Common myeloid progenitor, CD34-positive (primary cell): ENCODE results near the gene SLC39A13.
A peak's percentile ranks its signal among the peaks of the same experiment; 100 is the strongest.

Source experiments
- CTCF ChIA-PET: fragments of 350-600 bp; sonication (Branson Sonifier 250); formaldehyde crosslinking; loops from one replicate; lab custom pipeline; 2021; ENCODE audit warnings: antibody characterized with exemption; lab: Charles Lee
- POLR2A ChIA-PET: fragments of 350-600 bp; sonication (Branson Sonifier 250); formaldehyde crosslinking; loops from one replicate; lab custom pipeline; 2021; ENCODE audit warnings: antibody characterized with exemption; lab: Charles Lee
- DNase-seq, 3 donors: peaks; one replicate each; pipeline versions ENCODE4 v3.0.0 to v3.0.0-alpha.2; 2013
- H3K27ac ChIP-seq, 2 experiments: 1 replicate in 1 of 2; 2 replicates in 1 of 2; pipeline ENCODE4 v1.7.0; 2013; ENCODE audit warnings: inconsistent platforms in 2 of 2, low read length in 2 of 2, mild to moderate bottlenecking in 2 of 2, low read depth in 1 of 2, moderate library complexity in 1 of 2; ENCODE audit not compliant: severe bottlenecking in 2 of 2, insufficient read depth in 1 of 2, poor library complexity in 1 of 2
- H3K27me3 ChIP-seq, 5 experiments: replicated peaks in 2 of 5; 1 replicate in 3 of 5; 2 replicates in 2 of 5; pipeline versions ENCODE4 v1.6.1 to v1.7.0; 2013; ENCODE audit warnings: low read length in 4 of 5, mild to moderate bottlenecking in 2 of 5, moderate library complexity in 2 of 5, inconsistent platforms in 1 of 5; ENCODE audit not compliant: insufficient read depth in 5 of 5, control insufficient read depth in 4 of 5
- H3K36me3 ChIP-seq, 4 experiments: 1 replicate in 2 of 4; 2 replicates in 2 of 4; pipeline versions ENCODE4 v1.6.1 to v1.7.0; 2013; ENCODE audit warnings: low read length in 3 of 4, control low read depth in 1 of 4, mild to moderate bottlenecking in 1 of 4; ENCODE audit not compliant: control insufficient read depth in 4 of 4, insufficient read depth in 4 of 4
- H3K4me1 ChIP-seq, 4 experiments: 1 replicate in 3 of 4; 2 replicates in 1 of 4; pipeline versions ENCODE4 v1.6.1 to v1.7.1; 2013; ENCODE audit warnings: low read length in 3 of 4, mild to moderate bottlenecking in 3 of 4, control low read depth in 1 of 4, inconsistent platforms in 1 of 4, moderate library complexity in 1 of 4; ENCODE audit not compliant: control insufficient read depth in 4 of 4, insufficient read depth in 4 of 4; ENCODE audit errors: control extremely low read depth in 1 of 4
- H3K4me3 ChIP-seq, 7 experiments: 1 replicate in 4 of 7; 2 replicates in 3 of 7; pipeline versions ENCODE4 v1.5.1 to v1.7.0; 2013; ENCODE audit warnings: mild to moderate bottlenecking in 7 of 7, low read length in 6 of 7, moderate library complexity in 6 of 7, inconsistent platforms in 2 of 7, low read depth in 2 of 7, control low read depth in 1 of 7; ENCODE audit not compliant: insufficient read depth in 4 of 7, control insufficient read depth in 1 of 7; ENCODE audit errors: extremely low read depth in 1 of 7
- H3K9me3 ChIP-seq, 5 experiments: 1 replicate in 4 of 5; 2 replicates in 1 of 5; pipeline versions ENCODE4 v1.6.1 to v1.7.1; 2013; ENCODE audit warnings: low read length in 4 of 5, mild to moderate bottlenecking in 2 of 5, inconsistent platforms in 1 of 5, low read depth in 1 of 5, moderate library complexity in 1 of 5; ENCODE audit not compliant: control insufficient read depth in 4 of 5, insufficient read depth in 2 of 5; ENCODE audit errors: control extremely low read depth in 1 of 5
- WGBS: methylation state at CpG from one replicate; pipeline ENCODE4 v1.1.5; 2013; ENCODE audit not compliant: insufficient coverage; 5-methylcytosine and 5-hydroxymethylcytosine counted together

Gene SLC39A13

DNA sequence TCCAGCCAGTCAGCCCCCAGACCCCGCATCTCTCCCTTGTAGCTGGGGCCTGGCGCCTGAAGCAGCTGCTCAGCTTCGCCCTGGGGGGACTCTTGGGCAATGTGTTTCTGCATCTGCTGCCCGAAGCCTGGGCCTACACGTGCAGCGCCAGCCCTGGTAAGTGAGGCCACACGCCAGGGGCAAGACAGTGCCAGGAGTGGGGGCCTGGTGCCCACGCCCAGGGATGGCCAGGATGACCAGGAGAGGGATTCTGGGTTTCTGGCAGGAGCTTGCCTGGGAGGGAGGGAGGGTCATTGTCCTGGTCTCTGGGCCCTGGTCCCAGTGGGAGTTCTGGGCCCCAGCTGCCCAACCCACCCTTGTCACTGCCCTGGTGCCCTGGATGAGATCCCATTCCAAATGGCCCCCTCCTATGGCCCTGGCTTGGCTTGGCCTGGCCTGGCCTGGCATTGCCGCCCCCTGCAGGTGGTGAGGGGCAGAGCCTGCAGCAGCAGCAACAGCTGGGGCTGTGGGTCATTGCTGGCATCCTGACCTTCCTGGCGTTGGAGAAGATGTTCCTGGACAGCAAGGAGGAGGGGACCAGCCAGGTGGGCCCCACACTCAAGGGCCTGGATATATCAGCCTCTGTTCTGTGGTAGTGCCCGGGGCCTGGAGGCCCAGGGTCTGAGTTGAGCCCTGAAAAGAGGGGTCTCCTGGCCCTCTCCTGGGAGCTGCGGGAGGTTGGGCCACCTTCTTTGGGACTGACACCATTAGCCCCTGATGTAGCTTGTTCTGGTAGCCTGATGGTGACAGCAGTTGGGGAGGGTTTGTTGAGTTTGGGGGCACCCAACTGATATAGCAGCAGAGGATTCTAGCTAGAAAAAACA, 3.7 kb downstream of the SLC39A13 start:
- peak; percentile 48 to 65 (median 58) for DNase-seq
- WGBS = 76% methylated on average over 12 of the region's 12 CpGs
- peaks cover 7 to 27% (median 23%) of the 10 kb centered on the region in 4 experiments for H3K4me1 ChIP-seq
- peaks cover 0 to 34% (median 21%) of the 10 kb centered on the region in 4 experiments for H3K36me3 ChIP-seq
- ChIA-PET CTCF (interaction anchor here (0.6 to 14.8 kb wide), 20 partner anchors 10 to 220 kb away, joined by 3 to 217 read pairs (median 4); partner anchors contain the start of genes DDB2, PSMC3 and SPI1), POLR2A (interaction anchor here (1.0 to 2.1 kb wide), 6 partner anchors 14 to 53 kb away, joined by 3 to 7 read pairs (median 4); partner anchors contain the start of genes PSMC3 and SPI1)
- H3K27me3 ChIP-seq = no peaks in the 10 kb centered on the region
- no peak overlapping the region for H3K27ac ChIP-seq
- no peaks in the 10 kb centered on the region for H3K9me3 ChIP-seq
- H3K4me3 ChIP-seq = no peak overlapping the region

GRCh38 chr11:47413351-47413750, 5.0 kb downstream of the SLC39A13 start:
- ChIA-PET CTCF (interaction anchor here (0.8 to 7.2 kb wide), 7 partner anchors 12 to 177 kb away, joined by 3 to 46 read pairs (median 4); partner anchors contain the start of gene PSMC3), POLR2A (no interaction called here)
- peaks cover 3 to 44% (median 26%) of the 10 kb centered on the region in 4 experiments for H3K36me3 ChIP-seq
- H3K9me3 ChIP-seq = no peaks in the 10 kb centered on the region
- 98% methylated on average over 8 of the region's 13 CpGs for WGBS
- H3K27ac ChIP-seq = no peak overlapping the region
- H3K4me1 ChIP-seq = peaks cover 0 to 19% (median 16%) of the 10 kb centered on the region in 4 experiments
- DNase-seq = no peak
- no peaks in the 10 kb centered on the region for H3K27me3 ChIP-seq
- H3K4me3 ChIP-seq = no peak overlapping the region

GRCh38 chr11:47413908-47414684, 5.7 kb downstream of the SLC39A13 start:
- Histone ChIP-seq H3K9me3 (no peaks in the 10 kb centered on the region), H3K27ac (no peak overlapping the region), H3K4me1 (peaks cover 0 to 15% (median 10%) of the 10 kb centered on the region in 4 experiments), H3K36me3 (peaks cover 7 to 52% (median 31%) of the 10 kb centered on the region in 4 experiments), H3K27me3 (no peaks in the 10 kb centered on the region), H3K4me3 (no peak overlapping the region)
- CTCF ChIA-PET = interaction anchor here (0.8 to 7.2 kb wide), 6 partner anchors 11 to 180 kb away, joined by 3 to 46 read pairs (median 4); partner anchors contain the start of genes PSMC3 and RAPSN
- DNase-seq = no peak
- POLR2A ChIA-PET = no interaction called here
- 98% methylated on average over 12 of the region's 16 CpGs for WGBS

DNA sequence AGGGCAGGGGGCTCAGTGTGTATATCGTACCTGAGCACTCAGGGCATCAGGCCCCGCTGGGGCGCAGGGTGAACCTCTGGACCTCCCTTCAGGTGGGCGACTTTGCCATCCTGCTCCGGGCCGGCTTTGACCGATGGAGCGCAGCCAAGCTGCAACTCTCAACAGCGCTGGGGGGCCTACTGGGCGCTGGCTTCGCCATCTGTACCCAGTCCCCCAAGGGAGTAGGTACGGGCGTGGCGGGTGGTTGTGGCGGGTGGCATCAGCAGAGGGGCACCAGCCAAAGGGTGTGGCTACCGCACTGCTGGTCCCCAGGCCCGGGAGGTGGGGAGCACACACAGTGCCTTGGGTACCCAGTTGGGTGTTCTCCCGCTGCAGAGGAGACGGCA, 6.3 kb downstream of the SLC39A13 start:
- Histone ChIP-seq H3K27me3 (no peaks in the 10 kb centered on the region), H3K27ac (no peak overlapping the region), H3K4me3 (no peak overlapping the region), H3K4me1 (peaks cover 0 to 10% (median 5%) of the 10 kb centered on the region in 4 experiments), H3K36me3 (peaks cover 7 to 55% (median 34%) of the 10 kb centered on the region in 4 experiments), H3K9me3 (no peaks in the 10 kb centered on the region)
- WGBS = 100% methylated on average over 17 of the region's 19 CpGs
- ChIA-PET CTCF (interaction anchor here (0.8 to 7.2 kb wide), 6 partner anchors 11 to 181 kb away, joined by 3 to 46 read pairs (median 4); partner anchors contain the start of genes PSMC3 and RAPSN), POLR2A (no interaction called here)
- DNase-seq = no peak

DNA sequence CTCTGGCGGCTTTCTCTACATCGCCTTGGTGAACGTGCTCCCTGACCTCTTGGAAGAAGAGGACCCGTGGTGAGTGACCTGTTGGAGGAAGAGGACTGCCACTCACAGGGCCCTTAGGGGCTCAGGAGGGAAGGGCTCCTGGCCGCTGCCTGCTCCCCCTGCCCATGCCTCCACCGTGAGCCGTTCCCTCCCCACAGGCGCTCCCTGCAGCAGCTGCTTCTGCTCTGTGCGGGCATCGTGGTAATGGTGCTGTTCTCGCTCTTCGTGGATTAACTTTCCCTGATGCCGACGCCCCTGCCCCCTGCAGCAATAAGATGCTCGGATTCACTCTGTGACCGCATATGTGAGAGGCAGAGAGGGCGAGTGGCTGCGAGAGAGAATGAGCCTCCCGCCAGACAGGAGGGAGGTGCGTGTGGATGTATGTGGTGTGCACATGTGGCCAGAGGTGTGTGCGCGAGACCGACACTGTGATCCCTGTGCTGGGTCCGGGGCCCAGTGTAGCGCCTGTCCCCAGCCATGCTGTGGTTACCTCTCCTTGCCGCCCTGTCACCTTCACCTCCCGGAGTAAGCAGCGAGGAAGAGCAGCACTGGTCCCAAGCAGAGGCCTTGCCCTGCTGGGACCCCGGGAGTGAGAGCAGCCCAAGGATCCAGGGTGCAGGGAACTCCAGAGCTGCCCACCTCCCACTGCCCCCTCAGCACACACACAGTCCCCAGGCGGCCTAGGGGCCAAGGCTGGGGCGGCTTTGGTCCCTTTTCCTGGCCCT, 6.9 kb downstream of the SLC39A13 start:
- Histone ChIP-seq H3K9me3 (no peaks in the 10 kb centered on the region), H3K27ac (peak overlapping the region in 1 of 2 experiments; percentile 25), H3K36me3 (peaks cover 7 to 61% (median 37%) of the 10 kb centered on the region in 4 experiments), H3K4me1 (peaks cover 0 to 10% (median 4%) of the 10 kb centered on the region in 4 experiments), H3K4me3 (no peak overlapping the region), H3K27me3 (no peaks in the 10 kb centered on the region)
- no peak for DNase-seq
- ChIA-PET CTCF (interaction anchor here (0.7 to 7.2 kb wide), 4 partner anchors 10 to 185 kb away, joined by 3 to 46 read pairs (median 4); partner anchors contain the start of gene PSMC3), POLR2A (interaction anchor here (2.0 kb wide), 1 partner anchor 11 kb away, joined by 8 read pairs; the partner anchor contains the start of gene PSMC3)
- 90% methylated on average over 27 of the region's 31 CpGs for WGBS

GRCh38 chr11:47415949-47416472, 7.6 kb downstream of the SLC39A13 start:
- Histone ChIP-seq H3K27ac (peak overlapping the region in 1 of 2 experiments; percentile 25), H3K4me1 (peaks cover 0 to 10% (median 4%) of the 10 kb centered on the region in 4 experiments), H3K4me3 (no peak overlapping the region), H3K36me3 (peaks cover 7 to 67% (median 39%) of the 10 kb centered on the region in 4 experiments), H3K27me3 (no peaks in the 10 kb centered on the region), H3K9me3 (no peaks in the 10 kb centered on the region)
- POLR2A ChIA-PET = interaction anchor here (2.0 kb wide), 1 partner anchor 10 kb away, joined by 8 read pairs; the partner anchor contains the start of gene PSMC3
- no peak for DNase-seq
- 50% methylated on average over 6 of the region's 13 CpGs for WGBS
- CTCF ChIA-PET = interaction anchor here (0.7 to 7.2 kb wide), 3 partner anchors 9 to 185 kb away, joined by 3 to 46 read pairs (median 4); partner anchors contain the start of gene PSMC3
